Measurements from ENCODE around the gene SYT17.

GRCh38 chr16:19281246-19281645, 113.2 kb downstream of the SYT17 start:
- TF ChIP-seq, protein P1, sequence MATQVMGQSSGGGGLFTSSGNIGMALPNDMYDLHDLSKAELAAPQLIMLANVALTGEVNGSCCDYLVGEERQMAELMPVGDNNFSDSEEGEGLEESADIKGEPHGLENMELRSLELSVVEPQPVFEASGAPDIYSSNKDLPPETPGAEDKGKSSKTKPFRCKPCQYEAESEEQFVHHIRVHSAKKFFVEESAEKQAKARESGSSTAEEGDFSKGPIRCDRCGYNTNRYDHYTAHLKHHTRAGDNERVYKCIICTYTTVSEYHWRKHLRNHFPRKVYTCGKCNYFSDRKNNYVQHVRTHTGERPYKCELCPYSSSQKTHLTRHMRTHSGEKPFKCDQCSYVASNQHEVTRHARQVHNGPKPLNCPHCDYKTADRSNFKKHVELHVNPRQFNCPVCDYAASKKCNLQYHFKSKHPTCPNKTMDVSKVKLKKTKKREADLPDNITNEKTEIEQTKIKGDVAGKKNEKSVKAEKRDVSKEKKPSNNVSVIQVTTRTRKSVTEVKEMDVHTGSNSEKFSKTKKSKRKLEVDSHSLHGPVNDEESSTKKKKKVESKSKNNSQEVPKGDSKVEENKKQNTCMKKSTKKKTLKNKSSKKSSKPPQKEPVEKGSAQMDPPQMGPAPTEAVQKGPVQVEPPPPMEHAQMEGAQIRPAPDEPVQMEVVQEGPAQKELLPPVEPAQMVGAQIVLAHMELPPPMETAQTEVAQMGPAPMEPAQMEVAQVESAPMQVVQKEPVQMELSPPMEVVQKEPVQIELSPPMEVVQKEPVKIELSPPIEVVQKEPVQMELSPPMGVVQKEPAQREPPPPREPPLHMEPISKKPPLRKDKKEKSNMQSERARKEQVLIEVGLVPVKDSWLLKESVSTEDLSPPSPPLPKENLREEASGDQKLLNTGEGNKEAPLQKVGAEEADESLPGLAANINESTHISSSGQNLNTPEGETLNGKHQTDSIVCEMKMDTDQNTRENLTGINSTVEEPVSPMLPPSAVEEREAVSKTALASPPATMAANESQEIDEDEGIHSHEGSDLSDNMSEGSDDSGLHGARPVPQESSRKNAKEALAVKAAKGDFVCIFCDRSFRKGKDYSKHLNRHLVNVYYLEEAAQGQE (IDR thresholded peaks at IDR 0.05; ENCODE audit: low read depth): no peak
- TF ChIP-seq EP300 (IDR thresholded peaks at IDR 0.05; ENCODE audit: borderline replicate concordance) (no peak), CEBPB (IDR thresholded peaks at IDR 0.05) (no peak), RAD21 (IDR thresholded peaks at IDR 0.05; ENCODE audit: low read depth) (no peak)
- TF ChIP-seq, protein P2, sequence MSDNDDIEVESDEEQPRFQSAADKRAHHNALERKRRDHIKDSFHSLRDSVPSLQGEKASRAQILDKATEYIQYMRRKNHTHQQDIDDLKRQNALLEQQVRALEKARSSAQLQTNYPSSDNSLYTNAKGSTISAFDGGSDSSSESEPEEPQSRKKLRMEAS (IDR thresholded peaks at IDR 0.05): no peak
